Effector memory CD4-positive, alpha-beta T cell (primary cell): ENCODE data around the gene EGFR.

Source experiments
- DNase-seq, 3 donors: peaks; one replicate each; pipeline ENCODE4 v3.0.0-alpha.2; 2020
- H3K27ac ChIP-seq: 2 replicates; pipeline ENCODE4 v1.7.0; 2013; ENCODE audit warnings: mild to moderate bottlenecking, low read length, moderate library complexity; ENCODE audit not compliant: insufficient read depth, poor library complexity, severe bottlenecking
- H3K27me3 ChIP-seq: replicated peaks from 2 replicates; pipeline ENCODE4 v1.7.0; 2013; ENCODE audit warnings: mild to moderate bottlenecking, low read length; ENCODE audit not compliant: insufficient read depth, control insufficient read depth, poor library complexity, severe bottlenecking
- H3K36me3 ChIP-seq: 2 replicates; pipeline ENCODE4 v1.7.0; 2013; ENCODE audit warnings: mild to moderate bottlenecking, low read length, moderate library complexity; ENCODE audit not compliant: control insufficient read depth, insufficient read depth
- H3K4me1 ChIP-seq: 2 replicates; pipeline ENCODE4 v1.7.0; 2013; ENCODE audit warnings: low read length, mild to moderate bottlenecking; ENCODE audit not compliant: control insufficient read depth, insufficient read depth, poor library complexity, severe bottlenecking
- H3K4me3 ChIP-seq: 2 replicates; pipeline ENCODE4 v1.7.0; 2013; ENCODE audit warnings: low read length, low read depth, mild to moderate bottlenecking; ENCODE audit not compliant: insufficient read depth, poor library complexity, severe bottlenecking
- H3K9me3 ChIP-seq: 2 replicates; pipeline ENCODE4 v1.7.0; 2013; ENCODE audit warnings: mild to moderate bottlenecking, low read length, moderate library complexity; ENCODE audit not compliant: control insufficient read depth

EGFR gene

GRCh38 chr7:55223023-55223422, 204.2 kb downstream of the EGFR start:
- no peaks in the 10 kb centered on the region for H3K27me3 ChIP-seq
- no peaks in the 10 kb centered on the region for H3K36me3 ChIP-seq
- H3K9me3 ChIP-seq, result no peaks in the 10 kb centered on the region
- H3K4me3 ChIP-seq, result no peak overlapping the region
- no peak overlapping the region for H3K27ac ChIP-seq
- H3K4me1 ChIP-seq, result no peaks in the 10 kb centered on the region
- no peak for DNase-seq

DNA sequence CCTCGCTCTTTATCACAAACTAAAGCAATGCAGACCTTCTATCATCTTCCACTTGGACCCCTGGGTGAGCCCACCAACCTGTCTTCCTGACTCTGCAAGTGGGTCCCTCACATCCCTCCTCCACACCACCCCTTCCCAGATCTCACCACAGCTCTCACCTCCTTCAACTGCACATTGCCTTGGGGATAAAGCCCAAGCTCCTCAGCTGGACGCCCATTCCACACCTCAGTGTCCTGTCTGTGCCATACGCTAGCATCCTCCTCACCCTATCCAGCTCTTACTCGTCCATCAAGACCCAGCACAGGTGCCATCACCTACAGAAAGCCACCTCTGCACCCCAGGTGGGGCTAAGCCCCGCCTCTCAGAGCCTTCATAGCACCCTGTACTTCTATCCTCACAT, 205.3 kb downstream of the EGFR start:
- Histone ChIP-seq H3K4me1 (no peaks in the 10 kb centered on the region), H3K36me3 (no peaks in the 10 kb centered on the region), H3K27ac (no peak overlapping the region), H3K4me3 (no peak overlapping the region), H3K27me3 (no peaks in the 10 kb centered on the region), H3K9me3 (no peaks in the 10 kb centered on the region)
- DNase-seq, result no peak

- H3K9me3 ChIP-seq, result no peaks in the 10 kb centered on the region
- H3K27me3 ChIP-seq, result no peaks in the 10 kb centered on the region
- no peak overlapping the region for H3K4me3 ChIP-seq
- no peak overlapping the region for H3K27ac ChIP-seq
- no peaks in the 10 kb centered on the region for H3K36me3 ChIP-seq
- DNase-seq, result no peak
- H3K4me1 ChIP-seq, result no peaks in the 10 kb centered on the region
Measured at GRCh38 chr7:55224810-55225209, 206.0 kb downstream of the EGFR start.

- Histone ChIP-seq H3K36me3 (no peaks in the 10 kb centered on the region), H3K4me1 (no peaks in the 10 kb centered on the region), H3K27ac (no peak overlapping the region), H3K4me3 (no peak overlapping the region), H3K27me3 (no peaks in the 10 kb centered on the region), H3K9me3 (no peaks in the 10 kb centered on the region)
- no peak for DNase-seq
Measured at GRCh38 chr7:55230014-55230413, 211.2 kb downstream of the EGFR start.

DNA sequence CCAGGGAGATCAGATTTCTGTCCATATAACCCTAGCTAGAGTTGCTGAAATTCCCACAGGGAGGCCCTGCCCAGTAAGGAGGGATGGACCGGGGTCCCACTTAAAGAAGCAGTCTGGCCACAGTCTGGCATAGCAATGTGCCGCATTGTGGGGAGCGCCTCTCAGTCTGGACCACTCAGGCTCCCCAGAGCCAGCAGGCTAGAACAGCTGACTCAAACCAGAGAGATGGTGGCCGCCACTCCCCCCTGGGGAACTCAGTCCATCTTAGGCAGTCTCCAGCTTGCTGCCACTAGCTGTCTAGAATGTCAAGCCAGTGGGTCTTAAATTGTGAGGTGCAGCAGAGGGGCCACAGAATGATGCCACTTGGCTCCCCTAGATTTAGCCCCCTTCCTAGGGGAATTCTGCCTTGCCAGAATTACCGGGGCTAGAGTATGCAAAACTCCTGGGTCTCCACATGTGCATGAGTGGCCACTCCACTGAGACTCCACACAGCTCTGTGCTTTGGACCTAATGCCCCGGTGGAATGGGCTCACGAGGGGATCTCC, 213.0 kb downstream of the EGFR start:
- no peaks in the 10 kb centered on the region for H3K36me3 ChIP-seq
- no peaks in the 10 kb centered on the region for H3K9me3 ChIP-seq
- DNase-seq, result no peak
- no peaks in the 10 kb centered on the region for H3K27me3 ChIP-seq
- no peak overlapping the region for H3K27ac ChIP-seq
- H3K4me1 ChIP-seq, result no peaks in the 10 kb centered on the region
- H3K4me3 ChIP-seq, result no peak overlapping the region

- Histone ChIP-seq H3K27me3 (no peaks in the 10 kb centered on the region), H3K27ac (no peak overlapping the region), H3K4me3 (no peak overlapping the region), H3K9me3 (no peaks in the 10 kb centered on the region), H3K36me3 (no peaks in the 10 kb centered on the region), H3K4me1 (no peaks in the 10 kb centered on the region)
- no peak for DNase-seq
Measured at GRCh38 chr7:55233001-55233400, 214.2 kb downstream of the EGFR start.

DNA sequence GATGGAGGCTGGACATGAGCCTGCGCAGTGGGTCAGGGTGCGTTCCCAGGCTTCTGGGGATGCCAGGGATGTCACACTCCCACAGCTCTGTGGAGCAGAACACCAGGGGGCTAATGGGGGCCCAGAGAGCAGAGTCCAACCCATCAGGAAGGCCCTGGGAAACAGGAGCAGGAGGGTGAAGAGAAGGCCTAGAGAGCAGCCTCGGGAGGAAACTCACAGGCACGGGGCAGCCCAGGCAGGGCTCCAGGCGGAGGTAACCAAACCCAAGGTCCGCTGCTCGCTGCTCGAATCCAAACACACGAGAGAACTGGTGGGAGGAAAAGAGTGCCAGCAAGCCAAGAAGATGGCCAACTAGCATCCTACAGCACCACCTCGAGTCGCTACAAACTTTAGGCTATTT, 215.6 kb downstream of the EGFR start:
- no peak for DNase-seq
- Histone ChIP-seq H3K27me3 (no peaks in the 10 kb centered on the region), H3K27ac (no peak overlapping the region), H3K4me3 (no peak overlapping the region), H3K36me3 (no peaks in the 10 kb centered on the region), H3K9me3 (no peaks in the 10 kb centered on the region), H3K4me1 (no peaks in the 10 kb centered on the region)

- DNase-seq, result no peak
- no peaks in the 10 kb centered on the region for H3K36me3 ChIP-seq
- H3K4me1 ChIP-seq, result no peaks in the 10 kb centered on the region
- H3K9me3 ChIP-seq, result no peaks in the 10 kb centered on the region
- H3K4me3 ChIP-seq, result no peak overlapping the region
- no peaks in the 10 kb centered on the region for H3K27me3 ChIP-seq
- H3K27ac ChIP-seq, result no peak overlapping the region
Measured at GRCh38 chr7:55235115-55235514, 216.3 kb downstream of the EGFR start.

GRCh38 chr7:55235801-55236200, 217.0 kb downstream of the EGFR start:
- no peaks in the 10 kb centered on the region for H3K9me3 ChIP-seq
- no peak overlapping the region for H3K4me3 ChIP-seq
- no peak overlapping the region for H3K27ac ChIP-seq
- H3K27me3 ChIP-seq, result no peaks in the 10 kb centered on the region
- H3K4me1 ChIP-seq, result no peaks in the 10 kb centered on the region
- H3K36me3 ChIP-seq, result no peaks in the 10 kb centered on the region
- no peak for DNase-seq

- Histone ChIP-seq H3K9me3 (no peaks in the 10 kb centered on the region), H3K36me3 (no peaks in the 10 kb centered on the region), H3K27me3 (no peaks in the 10 kb centered on the region), H3K27ac (no peak overlapping the region), H3K4me3 (no peak overlapping the region), H3K4me1 (no peaks in the 10 kb centered on the region)
- DNase-seq, result no peak
Measured at GRCh38 chr7:55236476-55236875, 217.7 kb downstream of the EGFR start.
